ENCODE data around the gene EIPR1.

Gene EIPR1

DNA sequence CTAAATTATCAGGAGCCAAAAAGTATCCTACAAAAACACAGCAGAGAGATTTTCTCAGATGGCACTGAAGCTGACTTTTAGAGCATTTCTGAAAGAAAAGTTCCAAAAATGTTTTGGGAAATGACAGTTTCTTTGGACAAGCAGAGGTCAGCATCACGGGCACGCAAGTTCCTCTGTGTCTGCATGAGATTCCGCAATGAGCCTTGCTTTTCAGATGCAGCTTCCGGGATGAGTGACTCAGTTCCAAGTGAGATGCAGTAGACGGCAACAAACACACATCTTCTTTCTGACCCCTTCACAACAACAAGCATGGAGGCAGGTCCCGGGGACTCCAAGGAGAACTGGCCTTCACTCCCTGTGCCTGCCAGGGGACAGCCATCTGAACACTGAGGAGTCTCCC lies 76.6 kb downstream of the EIPR1 start:
- TF ChIP-seq FOXP2 (optimal IDR thresholded peaks at IDR 0.05; ENCODE audit: control extremely low read depth, extremely low read length, insufficient read depth) (no peak), POLR2AphosphoS5 (IDR thresholded peaks at IDR 0.05; ENCODE audit: borderline replicate concordance, low read depth, low read length) (no peak), EZH2 (IDR thresholded peaks at IDR 0.05) (no peak)
- Histone ChIP-seq H3K9me3 (ENCODE audit: low read depth, low read length) (no peaks in the 10 kb centered on the region), H3K4me3 (no peak overlapping the region), H3K9ac (ENCODE audit: insufficient read length) (no peak overlapping the region), H3K27ac (no peak overlapping the region), H3K36me3 (ENCODE audit: insufficient read depth, low read length) (no peaks in the 10 kb centered on the region)
- DNase-seq (ENCODE audit: low read depth, low spot score) = no peak

- Histone ChIP-seq H3K9me3 (ENCODE audit: low read depth, low read length) (no peaks in the 10 kb centered on the region), H3K27ac (no peak overlapping the region), H3K9ac (ENCODE audit: insufficient read length) (no peak overlapping the region), H3K36me3 (ENCODE audit: insufficient read depth, low read length) (no peaks in the 10 kb centered on the region), H3K4me3 (no peak overlapping the region)
- DNase-seq (ENCODE audit: low read depth, low spot score) = no peak
- TF ChIP-seq POLR2AphosphoS5 (IDR thresholded peaks at IDR 0.05; ENCODE audit: borderline replicate concordance, low read depth, low read length) (no peak), FOXP2 (optimal IDR thresholded peaks at IDR 0.05; ENCODE audit: control extremely low read depth, extremely low read length, insufficient read depth) (no peak), EZH2 (IDR thresholded peaks at IDR 0.05) (no peak)
These were observed 77.2 kb downstream of the EIPR1 start for GRCh38 chr2:3300224-3300995.

DNA sequence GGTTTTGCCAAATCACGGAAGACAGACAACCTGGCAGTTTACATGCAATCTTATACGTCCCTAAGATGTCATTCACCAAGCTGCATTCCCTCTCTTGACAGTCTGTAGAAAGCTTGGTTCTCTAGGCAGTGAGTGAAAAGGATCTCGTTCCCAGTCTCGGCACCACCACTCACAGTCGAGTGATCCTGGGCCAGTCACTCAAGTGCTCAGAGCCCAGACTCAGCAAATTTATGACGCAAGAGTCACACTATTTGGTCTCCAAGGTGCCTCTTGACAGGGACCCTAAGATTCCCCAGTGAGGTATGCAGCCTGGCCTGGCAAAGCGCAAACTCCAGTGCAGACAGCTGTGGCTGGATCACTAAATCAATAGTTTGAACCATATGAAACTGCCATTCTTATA lies 77.9 kb downstream of the EIPR1 start:
- no peak overlapping the region for H3K9ac ChIP-seq (ENCODE audit: insufficient read length)
- H3K9me3 ChIP-seq (ENCODE audit: low read depth, low read length) = no peaks in the 10 kb centered on the region
- no peak for TF ChIP-seq FOXP2 (optimal IDR thresholded peaks at IDR 0.05; ENCODE audit: control extremely low read depth, extremely low read length, insufficient read depth)
- TF ChIP-seq POLR2AphosphoS5 (IDR thresholded peaks at IDR 0.05; ENCODE audit: borderline replicate concordance, low read depth, low read length) = no peak
- TF ChIP-seq EZH2 (IDR thresholded peaks at IDR 0.05) = no peak
- H3K36me3 ChIP-seq (ENCODE audit: insufficient read depth, low read length) = no peaks in the 10 kb centered on the region
- DNase-seq (ENCODE audit: low read depth, low spot score) = no peak
- no peak overlapping the region for H3K4me3 ChIP-seq
- no peak overlapping the region for H3K27ac ChIP-seq

GRCh38 chr2:3299130-3299529 lies 78.5 kb downstream of the EIPR1 start:
- DNase-seq (ENCODE audit: low read depth, low spot score) = no peak
- no peak overlapping the region for H3K4me3 ChIP-seq
- no peaks in the 10 kb centered on the region for H3K9me3 ChIP-seq (ENCODE audit: low read depth, low read length)
- no peaks in the 10 kb centered on the region for H3K36me3 ChIP-seq (ENCODE audit: insufficient read depth, low read length)
- H3K27ac ChIP-seq = no peak overlapping the region
- H3K9ac ChIP-seq (ENCODE audit: insufficient read length) = no peak overlapping the region
- TF ChIP-seq POLR2AphosphoS5 (IDR thresholded peaks at IDR 0.05; ENCODE audit: borderline replicate concordance, low read depth, low read length) (no peak), EZH2 (IDR thresholded peaks at IDR 0.05) (no peak), FOXP2 (optimal IDR thresholded peaks at IDR 0.05; ENCODE audit: control extremely low read depth, extremely low read length, insufficient read depth) (no peak)

DNA sequence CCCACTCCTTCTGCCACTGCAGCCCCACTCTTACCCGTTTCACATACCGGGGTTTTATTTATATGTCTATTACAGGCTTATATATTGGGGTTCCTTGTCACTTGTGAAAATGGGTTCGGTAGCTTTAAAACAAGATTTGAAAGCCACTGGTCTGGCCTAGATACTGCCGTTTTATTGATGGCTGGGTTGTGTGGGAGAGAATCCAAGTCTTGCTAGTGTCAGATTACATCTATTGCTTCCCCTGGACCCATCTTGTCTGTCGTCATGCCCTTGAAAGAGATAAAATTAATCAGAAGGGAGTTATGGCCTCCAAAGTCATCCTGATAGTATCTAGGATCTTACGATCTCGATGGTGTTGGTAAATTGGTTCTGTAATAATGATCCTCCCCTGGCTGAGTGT lies 79.4 kb downstream of the EIPR1 start:
- Histone ChIP-seq H3K4me3 (no peak overlapping the region), H3K27ac (no peak overlapping the region), H3K36me3 (ENCODE audit: insufficient read depth, low read length) (no peaks in the 10 kb centered on the region), H3K9me3 (ENCODE audit: low read depth, low read length) (no peaks in the 10 kb centered on the region), H3K9ac (ENCODE audit: insufficient read length) (no peak overlapping the region)
- TF ChIP-seq EZH2 (IDR thresholded peaks at IDR 0.05) (no peak), FOXP2 (optimal IDR thresholded peaks at IDR 0.05; ENCODE audit: control extremely low read depth, extremely low read length, insufficient read depth) (no peak), POLR2AphosphoS5 (IDR thresholded peaks at IDR 0.05; ENCODE audit: borderline replicate concordance, low read depth, low read length) (no peak)
- no peak for DNase-seq (ENCODE audit: low read depth, low spot score)

- DNase-seq (ENCODE audit: low read depth, low spot score) = no peak
- no peak overlapping the region for H3K27ac ChIP-seq
- no peak for TF ChIP-seq FOXP2 (optimal IDR thresholded peaks at IDR 0.05; ENCODE audit: control extremely low read depth, extremely low read length, insufficient read depth)
- no peak for TF ChIP-seq EZH2 (IDR thresholded peaks at IDR 0.05)
- TF ChIP-seq POLR2AphosphoS5 (IDR thresholded peaks at IDR 0.05; ENCODE audit: borderline replicate concordance, low read depth, low read length) = no peak
- H3K4me3 ChIP-seq = no peak overlapping the region
- no peaks in the 10 kb centered on the region for H3K36me3 ChIP-seq (ENCODE audit: insufficient read depth, low read length)
- H3K9me3 ChIP-seq (ENCODE audit: low read depth, low read length) = no peaks in the 10 kb centered on the region
- H3K9ac ChIP-seq (ENCODE audit: insufficient read length) = no peak overlapping the region
These were observed 80.1 kb downstream of the EIPR1 start for GRCh38 chr2:3297523-3297922.

- Histone ChIP-seq H3K27ac (no peak overlapping the region), H3K9ac (ENCODE audit: insufficient read length) (no peak overlapping the region), H3K36me3 (ENCODE audit: insufficient read depth, low read length) (no peaks in the 10 kb centered on the region), H3K4me3 (no peak overlapping the region), H3K9me3 (ENCODE audit: low read depth, low read length) (no peaks in the 10 kb centered on the region)
- TF ChIP-seq FOXP2 (optimal IDR thresholded peaks at IDR 0.05; ENCODE audit: control extremely low read depth, extremely low read length, insufficient read depth) = no peak
- no peak for TF ChIP-seq EZH2 (IDR thresholded peaks at IDR 0.05)
- TF ChIP-seq POLR2AphosphoS5 (IDR thresholded peaks at IDR 0.05; ENCODE audit: borderline replicate concordance, low read depth, low read length) = no peak
- no peak for DNase-seq (ENCODE audit: low read depth, low spot score)
These were observed 81.2 kb downstream of the EIPR1 start for GRCh38 chr2:3296182-3296972.

GRCh38 chr2:3294493-3294892 lies 83.1 kb downstream of the EIPR1 start:
- no peaks in the 10 kb centered on the region for H3K36me3 ChIP-seq (ENCODE audit: insufficient read depth, low read length)
- H3K9me3 ChIP-seq (ENCODE audit: low read depth, low read length) = no peaks in the 10 kb centered on the region
- no peak for DNase-seq (ENCODE audit: low read depth, low spot score)
- H3K27ac ChIP-seq = no peak overlapping the region
- H3K4me3 ChIP-seq = no peak overlapping the region
- H3K9ac ChIP-seq (ENCODE audit: insufficient read length) = no peak overlapping the region
- no peak for TF ChIP-seq POLR2AphosphoS5 (IDR thresholded peaks at IDR 0.05; ENCODE audit: borderline replicate concordance, low read depth, low read length)
- no peak for TF ChIP-seq FOXP2 (optimal IDR thresholded peaks at IDR 0.05; ENCODE audit: control extremely low read depth, extremely low read length, insufficient read depth)
- TF ChIP-seq EZH2 (IDR thresholded peaks at IDR 0.05) = no peak

All from SK-N-MC (cell line).